Renal pelvis (tissue), 4 donors: ENCODE measurements around the gene DLG2. TPM values are rescaled to one million over a fixed set of nuclear protein-coding genes. Genes with fewer than 3 reads are reported as not detected.

Experiments used
- DNase-seq: peaks from one replicate; pipeline ENCODE4 v3.0.0-alpha.2; 2013
- polyA plus RNA-seq, 3 donors: library from polyadenylated mRNA; unstranded; fragments of 120-200 nt; gene quantifications; one replicate each; pipeline ENCODE4 v1.2.1, GENCODE V29; 2013; ENCODE audit not compliant: insufficient read length in 3 of 3

Gene DLG2
- polyA plus RNA-seq, 3 donors: 10.1 to 16.6 (median 13.0) TPM

GRCh38 chr11:83681906-83682610 is 1945.1 kb downstream of the DLG2 start:
- no peak for DNase-seq

- DNase-seq: no peak
Measured at GRCh38 chr11:83681031-83681781, 1945.9 kb downstream of the DLG2 start.

DNA sequence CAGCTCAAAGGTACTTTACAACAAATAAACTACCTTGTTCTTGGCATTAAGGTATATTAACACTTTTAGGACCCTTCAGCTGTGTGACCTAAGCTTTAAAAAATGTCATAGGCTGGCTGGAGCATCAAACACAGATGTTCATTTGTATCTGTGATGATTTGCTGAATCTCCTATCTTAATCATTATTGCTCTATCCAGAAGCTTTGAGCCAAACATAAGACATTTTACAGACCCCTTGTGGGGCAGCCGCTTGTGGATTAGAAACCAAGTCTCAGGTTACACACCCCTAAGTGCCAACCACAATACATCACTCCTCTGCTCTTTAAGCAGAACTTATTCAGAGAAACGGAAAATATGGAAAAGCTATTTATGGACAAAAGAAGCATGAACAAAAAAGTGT is 1946.8 kb downstream of the DLG2 start:
- DNase-seq: no peak

- DNase-seq: no peak
Measured at GRCh38 chr11:83678831-83679584, 1948.1 kb downstream of the DLG2 start.

DNA sequence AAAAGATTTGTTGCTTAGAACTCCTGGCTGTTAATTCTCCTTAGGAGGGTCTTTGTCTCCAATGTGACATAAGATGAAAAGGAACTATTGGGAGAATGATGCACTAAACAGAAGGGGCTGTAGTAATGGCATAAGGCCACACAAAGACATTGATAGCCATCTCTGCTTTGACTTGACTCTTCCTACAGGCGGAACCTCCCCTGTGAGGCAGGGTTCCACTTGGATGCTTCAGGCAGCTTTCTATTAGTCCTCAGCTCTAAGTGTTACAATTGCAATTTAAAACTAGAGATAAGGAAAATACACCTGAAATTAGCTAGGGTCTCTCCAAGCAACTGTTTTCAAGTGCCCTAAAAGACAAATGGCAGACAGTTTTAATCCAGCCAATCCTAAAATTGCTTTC is 1949.4 kb downstream of the DLG2 start:
- DNase-seq: no peak

- no peak for DNase-seq
Measured at GRCh38 chr11:83676056-83676601, 1951.0 kb downstream of the DLG2 start.

DNA sequence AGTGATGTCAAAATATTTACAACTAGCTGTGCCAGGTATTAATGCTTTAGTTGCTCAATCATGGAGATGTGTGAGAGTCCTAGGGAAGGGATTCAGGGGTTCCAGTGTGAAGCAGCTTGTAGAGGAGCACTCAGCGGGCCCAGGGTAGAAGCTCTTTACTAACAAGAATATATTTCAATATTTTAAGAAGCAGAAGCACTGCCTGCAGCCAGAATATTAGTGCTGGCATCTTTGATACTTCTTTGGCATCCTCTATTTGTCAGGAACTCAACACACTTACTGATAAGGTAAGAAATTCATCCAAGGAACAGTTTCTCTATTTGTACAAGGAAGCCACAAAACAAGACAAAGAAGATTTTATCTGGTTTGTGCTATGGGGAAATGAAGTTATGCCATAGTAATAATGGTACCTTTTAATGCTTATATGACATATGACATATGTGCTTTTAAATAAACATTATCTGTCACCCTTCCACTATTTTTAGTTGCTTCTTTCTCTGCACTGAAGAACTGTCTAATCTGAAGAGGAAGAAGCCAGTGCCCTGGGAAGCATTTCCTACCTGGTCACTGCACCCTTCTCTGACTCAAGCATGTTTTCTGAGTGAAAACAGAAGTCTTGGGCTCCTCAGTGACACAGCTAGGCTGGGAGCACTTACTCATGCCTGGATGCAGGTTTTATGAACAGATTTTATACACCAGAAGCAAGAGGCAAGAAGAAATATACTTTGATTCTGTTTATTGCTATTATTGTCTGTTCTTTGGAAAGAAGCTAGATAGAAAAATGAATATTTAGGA is 1952.8 kb downstream of the DLG2 start:
- no peak for DNase-seq

- DNase-seq: no peak
Measured at GRCh38 chr11:83671289-83671688, 1955.9 kb downstream of the DLG2 start.

DNA sequence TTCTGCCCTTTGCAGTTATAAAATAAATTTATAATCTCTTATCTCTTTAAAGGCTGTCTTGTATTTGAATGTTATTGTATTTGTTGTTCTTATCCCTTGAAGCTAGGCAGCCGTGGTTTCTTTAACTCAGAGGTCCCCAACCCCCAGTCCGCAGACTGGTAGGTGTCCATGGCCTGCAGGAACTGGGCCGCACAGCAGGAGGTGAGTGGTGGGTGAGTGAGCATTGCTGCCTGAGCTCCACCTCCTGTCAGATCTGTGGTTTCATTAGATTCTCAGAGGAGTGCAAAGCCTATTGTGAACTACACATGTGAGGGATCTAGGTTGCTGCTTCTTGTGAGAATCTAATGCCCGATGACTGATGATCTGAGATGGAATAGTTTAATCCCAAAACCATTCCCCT is 1961.0 kb downstream of the DLG2 start:
- no peak for DNase-seq

GRCh38 chr11:83663988-83664387 is 1963.2 kb downstream of the DLG2 start:
- no peak for DNase-seq

- no peak for DNase-seq
Measured at GRCh38 chr11:83663446-83663845, 1963.7 kb downstream of the DLG2 start.

GRCh38 chr11:83662494-83662893 is 1964.7 kb downstream of the DLG2 start:
- no peak for DNase-seq

GRCh38 chr11:83661491-83662350 is 1965.4 kb downstream of the DLG2 start:
- DNase-seq: no peak

- DNase-seq: no peak
Measured at GRCh38 chr11:83659466-83659865, 1967.7 kb downstream of the DLG2 start.

- DNase-seq: no peak
Measured at GRCh38 chr11:83656796-83657330, 1970.3 kb downstream of the DLG2 start.

- DNase-seq: no peak
Measured at GRCh38 chr11:83655976-83656375, 1971.2 kb downstream of the DLG2 start.

GRCh38 chr11:83649528-83649855 is 1977.7 kb downstream of the DLG2 start:
- no peak for DNase-seq

DNA sequence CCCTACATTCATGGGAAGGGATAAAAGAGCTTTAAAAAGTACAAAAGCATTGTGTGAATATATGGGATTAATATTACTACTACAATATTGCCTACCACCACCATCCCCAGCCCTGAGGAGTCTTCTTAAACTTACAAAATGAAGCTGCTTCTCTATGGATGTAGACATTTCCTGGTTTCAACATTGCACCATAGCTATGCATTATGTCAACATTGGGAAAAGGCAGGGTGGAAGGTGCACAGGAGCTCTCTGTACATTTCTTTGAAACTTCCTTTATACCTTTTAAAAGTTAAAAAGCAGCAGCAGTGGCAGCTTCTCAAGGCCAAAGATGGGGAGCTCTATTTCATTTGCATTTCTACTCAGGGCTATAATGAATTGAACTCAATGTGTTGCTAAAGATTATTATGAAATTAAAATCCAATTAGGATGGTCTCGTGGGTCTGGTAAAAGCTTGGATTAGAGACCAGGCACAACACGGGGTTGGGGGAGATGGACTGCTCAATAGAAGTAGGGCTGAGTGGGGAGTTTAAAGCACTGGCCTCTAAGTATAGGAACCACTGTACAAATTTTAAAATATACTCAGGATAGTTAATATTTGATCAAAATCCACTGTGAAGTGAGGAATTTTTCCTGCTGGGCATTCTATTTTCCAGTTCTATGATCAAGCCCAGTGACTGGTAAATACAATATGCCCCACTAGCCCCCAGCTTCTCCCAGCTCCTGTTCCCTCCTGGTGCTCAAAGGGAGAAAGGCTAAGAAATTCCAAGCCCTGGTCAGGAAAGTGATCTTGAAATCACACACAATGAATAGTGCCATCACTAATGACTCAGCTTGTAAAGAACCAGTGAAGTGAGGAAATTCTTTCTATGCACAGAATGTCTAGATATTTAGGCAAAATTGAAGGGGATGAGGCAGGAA is 1978.3 kb downstream of the DLG2 start:
- no peak for DNase-seq

GRCh38 chr11:83645561-83645960 is 1981.6 kb downstream of the DLG2 start:
- DNase-seq: no peak
